ENCODE measurements around the gene SLC35E1. TPM values are rescaled to one million over a fixed set of nuclear protein-coding genes. Genes with fewer than 3 reads are reported as not detected.

Gene SLC35E1
- total RNA-seq, 1 donor from 2014 or later: 52.9 TPM

DNA sequence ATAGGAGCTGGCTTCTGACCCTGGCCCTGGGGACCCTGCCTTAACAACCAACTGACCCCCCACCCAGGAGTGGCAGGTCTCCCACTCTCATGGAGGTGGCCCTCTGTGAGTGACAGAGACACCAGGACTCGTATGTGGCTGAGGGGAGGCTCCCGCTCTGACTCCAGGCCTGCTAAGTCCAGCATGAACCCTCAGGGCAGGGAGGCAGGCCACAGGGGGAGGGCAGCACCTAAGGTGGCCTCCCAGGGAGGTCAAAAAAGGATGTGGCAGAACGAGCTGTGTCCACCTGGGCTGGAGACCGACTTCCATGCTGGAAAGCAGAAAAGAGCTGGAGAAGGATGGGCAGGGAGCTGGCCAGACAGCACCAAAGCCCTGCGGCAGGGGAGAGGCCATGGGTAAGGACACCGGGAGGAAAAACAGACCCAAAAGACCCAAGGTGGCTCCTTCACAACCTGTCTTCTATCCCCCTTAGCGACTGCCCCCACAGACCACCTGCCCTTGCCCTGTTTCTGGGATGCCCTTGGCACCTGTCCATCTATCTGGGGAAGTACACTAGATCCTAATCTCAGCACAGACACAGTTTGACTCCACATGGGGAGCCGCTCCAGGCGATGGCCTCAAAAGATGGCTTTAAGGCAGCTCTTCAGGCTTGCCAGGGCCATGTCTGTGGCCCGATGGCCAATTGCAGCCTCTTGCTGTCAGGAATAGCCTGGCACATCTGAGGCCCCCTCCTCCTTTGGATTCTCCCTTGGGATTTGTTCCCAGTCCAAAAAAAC lies 10.5 kb upstream of the SLC35E1 start:
- intact Hi-C loops (cut with micrococcal nuclease): loop anchor here (10.0 kb wide), 1 partner anchor 218 kb away; no protein-coding TSS in a partner anchor

GRCh38 chr19:16581971-16582343 lies 9.7 kb upstream of the SLC35E1 start:
- intact Hi-C loops (cut with micrococcal nuclease): loop anchor here (10.0 kb wide), 1 partner anchor 217 kb away; no protein-coding TSS in a partner anchor

DNA sequence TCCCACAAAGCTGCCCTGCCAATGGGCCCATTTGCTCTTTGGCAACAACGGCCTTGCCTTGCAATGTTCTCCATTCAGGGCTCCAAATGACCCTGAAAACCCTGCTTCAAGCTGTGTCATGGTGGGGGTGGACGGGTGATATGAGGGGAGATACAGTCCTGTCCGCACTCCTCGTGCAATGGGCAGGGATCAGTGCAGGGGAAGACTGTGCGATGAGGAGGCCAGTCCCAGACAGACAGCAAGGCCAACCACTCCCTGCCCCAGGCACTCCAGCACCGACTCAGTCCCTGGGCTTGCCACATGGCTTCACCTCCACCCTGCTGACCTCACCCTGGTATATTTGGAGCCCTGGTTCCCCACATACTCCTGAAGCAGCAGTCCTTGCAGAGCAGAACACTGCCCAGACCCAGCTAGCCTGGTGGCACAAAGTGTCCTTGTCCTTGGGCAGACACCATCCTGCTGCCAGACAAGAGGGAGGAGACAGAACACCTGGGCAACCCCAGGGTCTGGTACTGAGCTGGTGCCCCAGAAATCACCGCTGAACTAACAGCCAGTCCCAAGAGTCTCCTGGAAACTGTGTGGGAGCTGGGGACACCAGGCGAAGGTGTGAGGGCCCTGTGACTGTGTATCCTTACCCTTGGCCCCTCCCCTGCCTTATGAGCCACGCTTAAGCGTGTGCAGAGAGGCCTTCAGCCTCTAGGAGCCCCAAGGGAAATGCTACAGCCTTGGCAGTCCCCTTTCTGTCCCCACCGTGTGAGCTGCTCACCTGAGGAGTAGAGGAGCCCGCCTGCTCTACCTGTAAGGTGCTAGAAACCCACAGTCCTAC lies 9.1 kb upstream of the SLC35E1 start:
- intact Hi-C loops (cut with micrococcal nuclease): loop anchor here (10.0 kb wide), 1 partner anchor 217 kb away; no protein-coding TSS in a partner anchor

- intact Hi-C loops (cut with micrococcal nuclease): no loop called here
Measured at GRCh38 chr19:16579381-16579780, 7.2 kb upstream of the SLC35E1 start.

GRCh38 chr19:16577531-16577985 lies 5.3 kb upstream of the SLC35E1 start:
- intact Hi-C loops (cut with micrococcal nuclease): no loop called here

DNA sequence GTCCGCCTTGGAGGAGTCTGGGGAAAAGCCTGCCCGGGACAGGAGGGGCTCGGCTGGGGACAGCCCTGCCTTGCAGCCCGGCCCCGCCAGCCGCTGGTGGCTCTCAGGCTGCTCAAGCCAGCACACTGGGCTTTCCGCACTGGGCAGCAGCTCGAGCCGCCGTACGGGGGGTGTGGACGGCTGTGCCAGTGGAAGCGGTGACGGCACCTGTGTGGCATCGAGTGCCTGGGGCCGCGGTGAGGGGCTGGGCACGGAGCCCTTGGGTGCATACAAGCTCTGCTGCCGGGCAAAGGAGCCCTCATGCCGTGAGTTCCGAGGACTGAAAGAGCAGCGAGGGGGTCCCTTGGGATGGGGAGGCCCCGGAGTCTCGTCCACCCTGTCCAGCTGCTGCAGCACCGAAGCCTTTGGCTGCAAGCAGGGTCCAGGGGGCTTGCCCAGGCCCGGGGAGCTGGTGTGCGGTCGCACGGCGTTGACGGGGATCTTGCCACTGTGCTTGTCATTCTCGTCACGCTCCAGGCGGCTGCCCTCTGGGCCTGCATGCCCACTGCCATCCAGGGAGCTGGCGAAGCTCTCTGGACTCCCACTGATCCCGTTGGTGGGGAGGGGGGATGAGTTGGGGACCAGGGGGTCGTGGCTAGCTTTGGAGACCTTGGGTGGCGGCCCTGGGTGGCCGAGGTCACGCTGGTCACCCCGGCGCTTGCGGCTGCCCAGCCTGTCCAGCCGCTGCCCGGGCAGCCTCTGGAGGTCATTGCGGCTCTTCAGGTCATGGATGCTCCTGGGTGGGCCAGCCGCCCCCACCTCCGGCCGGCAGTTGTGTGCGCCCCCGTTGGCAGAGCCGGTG lies 4.7 kb upstream of the SLC35E1 start:
- intact Hi-C loops (cut with micrococcal nuclease): no loop called here

DNA sequence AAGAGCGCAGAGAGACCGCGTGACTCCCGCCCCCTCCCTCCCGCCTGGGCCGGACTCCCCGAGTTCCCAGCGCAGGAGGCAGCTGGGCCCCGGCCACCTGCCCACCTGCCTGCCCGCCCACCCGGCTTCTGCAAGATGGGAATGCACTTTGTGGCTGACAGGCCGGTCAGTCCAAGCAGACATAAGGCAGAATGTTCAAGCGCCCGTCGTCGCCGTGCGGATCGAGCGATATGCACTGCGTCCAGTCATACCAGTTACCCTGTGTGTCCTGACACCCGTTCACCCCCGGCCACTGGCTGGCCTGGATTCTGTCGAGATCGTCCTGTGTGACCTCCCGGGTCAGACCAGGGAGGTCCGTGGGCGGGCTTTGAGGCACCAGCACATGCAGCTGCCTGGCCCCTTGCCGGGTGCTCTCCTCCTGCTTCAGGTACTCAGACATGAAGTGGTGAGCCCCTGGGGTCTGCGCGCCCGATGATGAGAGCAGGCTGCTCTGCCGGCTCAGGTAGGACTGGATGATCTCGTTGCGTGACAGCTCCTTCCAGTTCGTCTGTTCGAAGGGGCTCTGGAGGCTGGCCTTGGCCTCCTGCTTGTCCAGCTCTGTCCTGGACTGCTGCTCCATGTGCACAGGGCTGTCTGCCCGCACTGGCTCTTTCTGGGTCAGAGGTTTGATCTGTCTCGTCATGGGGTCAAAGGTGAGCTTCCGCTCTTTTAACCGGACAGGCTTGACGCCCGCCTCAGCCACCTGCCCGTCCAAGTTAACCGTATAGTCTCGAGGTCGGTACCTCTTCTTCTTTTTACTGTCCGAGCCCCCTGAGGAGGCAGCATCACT lies 3.9 kb upstream of the SLC35E1 start:
- intact Hi-C loops (cut with micrococcal nuclease): no loop called here

- intact Hi-C loops (cut with micrococcal nuclease): no loop called here
Measured at GRCh38 chr19:16575282-16575681, 3.1 kb upstream of the SLC35E1 start.

- intact Hi-C loops (cut with micrococcal nuclease): no loop called here
Measured at GRCh38 chr19:16573925-16574324, 1.7 kb upstream of the SLC35E1 start.

DNA sequence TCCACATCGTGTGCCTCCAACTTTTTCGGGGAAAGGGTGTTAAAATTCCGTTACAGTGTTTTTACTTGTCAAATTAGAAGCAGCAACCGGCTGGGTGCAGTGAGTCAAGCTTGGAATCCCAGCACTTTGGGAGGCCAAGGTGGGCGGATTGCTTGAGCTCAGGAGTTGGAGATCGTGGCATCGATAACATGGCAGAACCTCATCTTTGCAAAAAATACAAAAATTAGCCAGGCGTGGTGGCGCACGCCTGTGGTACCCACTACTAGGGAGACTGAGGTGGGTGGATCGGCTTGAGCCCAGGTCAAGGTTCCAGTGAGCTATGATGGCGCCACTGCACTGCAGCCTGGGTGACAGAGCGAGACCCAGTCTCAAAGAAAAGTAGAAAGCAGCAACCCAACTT lies 1.1 kb upstream of the SLC35E1 start:
- intact Hi-C loops (cut with micrococcal nuclease): no loop called here

DNA sequence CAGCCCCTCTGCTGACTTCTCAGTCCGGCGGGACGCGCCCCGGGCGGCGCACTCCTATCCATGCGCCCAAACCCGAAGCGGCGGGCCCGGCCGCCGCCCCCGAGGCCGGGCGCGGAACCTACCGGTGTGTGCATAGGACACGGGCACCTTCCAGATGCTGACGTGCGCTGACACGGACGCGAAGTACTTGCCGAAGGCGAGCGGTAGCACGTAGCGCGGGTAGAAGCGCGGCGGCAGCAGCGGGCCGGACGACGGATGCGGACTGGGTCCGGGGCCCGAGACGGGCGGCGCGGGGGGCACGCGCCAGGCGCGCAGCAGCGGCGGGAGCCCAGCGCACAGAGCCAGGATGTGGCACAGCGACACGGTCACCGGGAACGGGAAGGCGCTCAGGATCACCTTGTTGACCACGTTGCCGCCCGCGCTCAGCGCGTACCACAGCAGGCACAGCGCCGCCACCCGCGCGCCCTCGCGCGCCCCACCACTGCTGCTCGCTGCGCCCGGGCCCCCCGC lies 338 bp downstream of the SLC35E1 start:
- intact Hi-C loops (cut with micrococcal nuclease): loop anchor here (1.0 kb wide), 4 partner anchors 12 to 88 kb away; partner anchors contain the start of genes C19orf44, CALR3, MED26 and SMIM7

- intact Hi-C loops (cut with micrococcal nuclease): no loop called here
Measured at GRCh38 chr19:16571283-16571682, 932 bp downstream of the SLC35E1 start.

- intact Hi-C loops (cut with micrococcal nuclease): loop anchor here (5.0 kb wide), 1 partner anchor 1102 kb away; no protein-coding TSS in a partner anchor
Measured at GRCh38 chr19:16569609-16570320, 2.5 kb downstream of the SLC35E1 start.

DNA sequence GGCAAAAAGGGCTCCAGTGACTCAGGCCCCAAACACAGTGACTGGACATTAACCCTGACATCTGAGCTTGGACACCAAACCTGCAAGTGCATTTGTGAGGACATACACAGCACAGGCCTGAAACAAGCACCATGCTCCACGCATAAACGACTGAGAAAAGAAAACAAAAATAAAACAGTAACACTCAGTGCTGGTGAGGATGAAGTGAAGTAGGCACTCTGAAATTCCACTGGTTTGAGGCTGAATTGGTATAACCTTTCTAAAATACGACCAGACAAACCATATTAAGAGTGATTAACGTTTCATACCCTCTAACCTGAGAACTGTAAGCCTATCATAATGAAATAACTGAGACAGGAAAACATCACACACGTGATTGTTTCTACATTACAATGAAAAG lies 5.5 kb downstream of the SLC35E1 start:
- intact Hi-C loops (cut with micrococcal nuclease): loop anchor here (1.0 to 5.0 kb wide), 3 partner anchors 18 to 1099 kb away; partner anchors contain the start of gene CHERP

DNA sequence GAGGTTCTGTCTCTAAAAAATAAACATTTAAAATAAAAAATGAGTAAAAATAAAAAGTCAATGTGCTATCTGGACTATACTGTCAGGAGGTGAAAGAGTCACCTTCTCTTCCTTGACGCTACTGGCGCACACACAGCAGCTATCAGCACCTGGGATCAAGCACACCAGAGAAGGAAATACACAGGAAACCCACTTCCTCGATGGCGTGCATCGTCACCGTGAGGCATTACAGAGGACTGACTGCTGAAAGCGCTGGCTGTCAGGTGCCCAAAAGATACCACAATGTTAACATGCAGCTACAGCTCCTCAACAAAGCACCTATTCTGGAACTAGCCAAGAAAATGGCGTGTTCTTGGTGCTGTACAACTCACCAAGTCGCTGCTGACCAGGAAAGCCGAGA lies 6.1 kb downstream of the SLC35E1 start:
- intact Hi-C loops (cut with micrococcal nuclease): loop anchor here (1.0 to 5.0 kb wide), 3 partner anchors 19 to 1099 kb away; partner anchors contain the start of gene CHERP

DNA sequence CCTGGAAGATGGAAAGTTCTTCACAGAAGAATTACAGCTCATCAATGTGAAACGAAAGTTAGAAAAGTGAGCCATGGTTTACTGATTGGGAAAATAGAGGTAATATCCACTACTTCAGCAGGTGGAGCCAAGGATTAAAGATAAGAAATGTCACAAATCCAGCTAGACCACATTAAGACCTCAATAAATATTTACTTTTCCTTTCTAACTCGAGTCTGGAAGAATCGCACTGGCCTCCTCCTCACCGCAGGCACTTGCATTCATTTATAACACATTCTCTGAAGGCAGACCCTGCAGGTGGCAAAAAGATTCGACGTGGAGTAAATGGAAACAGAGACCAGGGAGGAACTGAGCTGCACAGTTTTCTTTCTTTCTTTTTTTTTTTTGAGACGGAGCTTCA lies 7.4 kb downstream of the SLC35E1 start:
- intact Hi-C loops (cut with micrococcal nuclease): loop anchor here (5.0 kb wide), 1 partner anchor 1098 kb away; no protein-coding TSS in a partner anchor

DNA sequence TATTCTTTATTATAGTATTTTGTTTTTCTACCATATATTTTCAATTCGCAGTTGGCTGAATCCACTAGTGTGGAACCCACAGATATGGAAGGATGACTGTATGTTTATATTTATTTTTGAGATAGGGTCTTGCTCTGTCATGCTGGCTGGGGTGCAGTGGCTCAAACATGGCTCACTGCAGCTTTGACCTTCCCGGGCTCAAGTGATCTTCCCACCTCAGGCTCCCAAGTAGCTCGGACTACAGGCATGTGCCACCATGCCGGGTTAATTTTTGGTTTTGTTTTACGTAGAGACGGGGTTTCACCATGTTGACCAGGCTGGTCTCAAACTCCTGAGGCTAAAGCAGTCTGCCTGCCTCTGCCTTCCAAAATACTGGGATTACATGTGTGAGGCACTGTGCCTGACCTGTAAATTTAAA lies 9.6 kb downstream of the SLC35E1 start:
- intact Hi-C loops (cut with micrococcal nuclease): no loop called here

DNA sequence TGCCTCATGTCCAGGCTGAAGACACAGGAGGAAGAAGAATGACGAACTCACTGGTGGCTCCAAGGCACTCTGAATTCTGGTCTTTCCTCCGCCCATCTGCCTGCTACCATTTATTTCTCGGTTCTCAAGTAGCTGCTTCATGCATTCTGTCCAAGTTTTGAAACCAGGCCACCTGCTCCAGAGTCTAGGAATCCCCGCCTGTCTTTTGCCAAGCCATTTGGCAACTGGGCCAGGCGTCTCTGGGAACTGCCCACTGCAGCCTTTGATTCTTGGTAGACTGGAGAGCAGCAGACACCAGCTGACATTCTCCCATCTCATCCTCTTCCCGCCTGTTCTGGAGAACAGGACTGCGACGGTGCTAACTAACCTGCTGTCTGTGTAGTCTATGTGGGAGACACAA lies 10.8 kb downstream of the SLC35E1 start:
- intact Hi-C loops (cut with micrococcal nuclease): no loop called here

DNA sequence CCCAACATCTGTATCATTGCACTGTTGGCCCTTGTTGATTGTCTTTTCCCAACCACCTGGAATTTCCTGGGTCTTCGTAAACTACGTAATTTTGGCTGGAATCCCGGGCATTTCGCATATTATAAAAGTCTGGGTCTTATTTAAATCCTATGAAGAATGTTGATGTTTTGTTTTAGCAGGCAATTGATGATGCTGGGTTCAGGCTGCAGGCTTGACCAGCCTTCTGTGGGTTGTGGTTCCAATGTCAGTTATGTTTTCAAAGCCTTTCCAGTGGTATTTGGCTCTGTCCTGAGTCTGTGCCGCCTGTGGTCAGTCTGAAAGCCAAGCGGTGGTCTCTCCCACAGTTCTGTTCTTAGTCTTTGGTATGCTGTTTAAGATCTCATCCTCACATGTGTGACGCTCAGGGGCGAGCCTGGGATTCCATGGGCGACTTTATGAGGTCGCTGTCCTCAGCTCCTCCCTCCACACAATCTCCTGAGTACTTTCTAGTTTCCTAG lies 12.4 kb downstream of the SLC35E1 start:
- intact Hi-C loops (cut with micrococcal nuclease): no loop called here
